ENCODE data around the gene POLDIP2.

POLDIP2 gene

GRCh38 chr17:28395968-28396367 is 38.6 kb upstream of the POLDIP2 start:
- no peak for TF ChIP-seq CTCF (IDR thresholded peaks at IDR 0.05)

DNA sequence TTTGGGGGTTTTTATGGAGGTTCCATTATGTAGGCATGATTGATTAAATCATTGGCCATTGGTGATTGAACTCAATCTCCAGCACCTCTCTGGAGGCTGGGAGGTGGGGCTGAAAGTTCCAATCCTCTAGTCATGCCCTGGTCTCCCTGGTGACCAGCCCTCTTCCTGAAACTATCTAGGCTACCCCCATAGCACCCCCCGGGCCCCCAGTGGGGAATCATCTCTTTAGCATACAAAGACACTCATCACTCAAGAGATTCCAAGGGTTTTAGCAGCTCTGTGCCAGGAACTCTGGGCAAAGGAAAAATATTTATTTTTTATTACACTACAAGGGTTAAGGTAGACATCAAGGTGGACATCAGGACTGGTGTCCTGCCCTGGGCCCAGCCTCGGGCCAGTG is 38.1 kb upstream of the POLDIP2 start:
- TF ChIP-seq CTCF (IDR thresholded peaks at IDR 0.05) = no peak

- TF ChIP-seq CTCF (IDR thresholded peaks at IDR 0.05) = no peak
Observed at GRCh38 chr17:28394337-28395116, 37.2 kb upstream of the POLDIP2 start.

GRCh38 chr17:28392491-28392890 is 35.2 kb upstream of the POLDIP2 start:
- no peak for TF ChIP-seq CTCF (IDR thresholded peaks at IDR 0.05)

DNA sequence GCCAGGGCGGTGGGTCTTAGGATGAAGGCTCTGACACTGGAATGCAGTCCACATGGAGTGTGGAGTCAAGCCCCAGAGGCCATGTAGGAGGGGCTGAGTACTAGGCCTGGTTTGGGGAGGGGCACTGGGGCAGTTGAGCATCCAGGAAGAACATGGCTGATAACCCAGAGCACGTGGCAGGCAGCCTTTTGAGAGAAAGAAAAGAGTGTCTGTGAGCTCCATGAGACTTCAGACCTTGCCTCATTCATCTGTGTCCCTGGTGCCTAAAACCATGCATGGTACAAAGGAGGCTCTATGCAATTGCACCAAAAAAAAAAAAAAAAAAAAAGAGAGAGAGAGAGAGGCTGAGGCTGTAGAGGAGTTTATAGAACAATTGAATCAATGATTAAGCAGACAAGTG is 34.1 kb upstream of the POLDIP2 start:
- no peak for TF ChIP-seq CTCF (IDR thresholded peaks at IDR 0.05)

GRCh38 chr17:28390984-28391383 is 33.7 kb upstream of the POLDIP2 start:
- TF ChIP-seq CTCF (IDR thresholded peaks at IDR 0.05) = no peak

GRCh38 chr17:28390563-28390962 is 33.2 kb upstream of the POLDIP2 start:
- no peak for TF ChIP-seq CTCF (IDR thresholded peaks at IDR 0.05)

DNA sequence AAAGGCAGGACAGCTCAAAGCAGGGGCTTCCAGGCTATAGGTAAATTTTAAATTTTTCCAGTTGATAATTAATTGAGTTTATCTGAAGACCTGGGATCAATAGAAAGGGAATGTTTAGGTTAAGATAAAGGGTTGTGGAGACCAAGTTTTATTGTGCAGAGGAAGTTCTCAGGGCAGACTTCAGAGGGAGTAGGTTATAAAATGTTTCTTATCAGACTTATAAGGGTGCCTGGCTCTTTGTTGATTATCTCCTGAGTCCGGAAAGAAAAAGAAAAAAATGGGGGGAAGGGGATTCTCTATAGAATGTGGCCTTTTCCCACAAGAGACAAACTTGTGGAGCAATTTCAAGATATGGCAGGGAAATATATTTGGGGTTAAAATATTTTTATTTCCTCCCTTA is 32.8 kb upstream of the POLDIP2 start:
- no peak for TF ChIP-seq CTCF (IDR thresholded peaks at IDR 0.05)

All from LNCAP (cell line).